ENCODE results near the gene MTX1.
"Not testable (repeated sequence)": the region's sequence is repeated elsewhere in the genome, so short reads cannot be mapped to it uniquely, and the experiment has no call there.

MTX1 gene, protein sequence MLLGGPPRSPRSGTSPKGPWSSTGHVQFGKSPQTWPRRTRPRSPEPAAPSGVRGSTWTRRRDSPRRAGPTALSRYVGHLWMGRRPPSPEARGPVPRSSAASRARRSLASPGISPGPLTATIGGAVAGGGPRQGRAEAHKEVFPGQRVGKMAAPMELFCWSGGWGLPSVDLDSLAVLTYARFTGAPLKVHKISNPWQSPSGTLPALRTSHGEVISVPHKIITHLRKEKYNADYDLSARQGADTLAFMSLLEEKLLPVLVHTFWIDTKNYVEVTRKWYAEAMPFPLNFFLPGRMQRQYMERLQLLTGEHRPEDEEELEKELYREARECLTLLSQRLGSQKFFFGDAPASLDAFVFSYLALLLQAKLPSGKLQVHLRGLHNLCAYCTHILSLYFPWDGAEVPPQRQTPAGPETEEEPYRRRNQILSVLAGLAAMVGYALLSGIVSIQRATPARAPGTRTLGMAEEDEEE

DNA sequence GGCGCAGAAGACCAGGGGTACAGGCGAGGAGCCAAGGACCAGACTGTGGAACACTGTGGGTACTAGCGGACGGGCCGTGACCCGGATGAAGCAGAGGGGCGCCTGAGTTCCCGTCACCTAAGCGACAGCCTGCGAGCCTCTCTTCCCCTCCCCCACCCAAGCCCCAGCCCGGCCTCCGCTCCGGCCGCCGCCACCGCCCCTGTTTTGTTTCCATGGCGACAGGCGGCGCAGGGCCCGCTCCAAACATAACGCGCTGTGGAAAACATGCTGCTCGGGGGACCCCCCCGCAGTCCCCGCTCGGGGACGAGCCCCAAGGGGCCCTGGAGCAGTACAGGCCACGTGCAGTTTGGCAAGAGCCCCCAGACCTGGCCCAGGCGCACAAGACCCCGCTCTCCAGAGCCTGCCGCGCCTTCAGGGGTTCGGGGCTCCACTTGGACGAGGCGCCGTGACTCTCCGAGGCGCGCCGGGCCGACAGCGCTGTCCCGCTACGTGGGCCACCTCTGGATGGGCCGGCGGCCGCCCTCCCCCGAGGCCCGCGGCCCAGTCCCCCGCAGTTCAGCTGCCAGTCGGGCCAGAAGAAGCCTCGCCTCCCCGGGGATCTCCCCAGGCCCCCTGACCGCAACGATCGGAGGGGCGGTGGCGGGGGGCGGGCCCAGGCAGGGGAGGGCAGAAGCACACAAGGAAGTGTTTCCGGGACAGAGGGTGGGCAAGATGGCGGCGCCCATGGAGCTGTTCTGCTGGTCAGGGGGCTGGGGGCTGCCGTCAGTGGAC, at the start of gene MTX1:
MTX1 (plus strand) TSS at position 155 of the 771 bp plus-strand sequence; CDS start at position 265, 110 bp downstream.
- peak; percentile 72 to 85 for DNase-seq (ENCODE audit: low read depth in 1 of 2, low spot score in 1 of 2)

DNA sequence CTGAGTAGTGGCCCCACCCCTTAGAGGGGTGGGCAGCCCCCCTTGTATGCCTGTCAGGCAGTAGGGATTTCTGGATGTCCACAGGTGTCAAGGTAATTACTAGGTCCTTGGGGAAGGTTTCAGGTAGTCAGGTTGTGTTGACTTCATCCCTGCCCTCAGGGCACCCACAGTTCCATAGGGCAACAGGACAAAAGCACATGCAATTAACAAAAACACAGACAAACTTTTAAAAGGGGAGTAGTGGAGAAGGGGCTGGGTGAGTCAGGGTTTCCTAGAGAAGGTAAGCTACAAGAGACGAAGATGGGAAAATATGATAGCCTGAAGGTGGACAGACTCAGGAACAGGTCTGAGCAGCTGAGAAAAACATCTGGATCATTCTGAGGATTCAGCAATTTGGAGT, 49.5 kb upstream of the MTX1 start:
- no peak for DNase-seq (ENCODE audit: low read depth in 1 of 2, low spot score in 1 of 2)

DNA sequence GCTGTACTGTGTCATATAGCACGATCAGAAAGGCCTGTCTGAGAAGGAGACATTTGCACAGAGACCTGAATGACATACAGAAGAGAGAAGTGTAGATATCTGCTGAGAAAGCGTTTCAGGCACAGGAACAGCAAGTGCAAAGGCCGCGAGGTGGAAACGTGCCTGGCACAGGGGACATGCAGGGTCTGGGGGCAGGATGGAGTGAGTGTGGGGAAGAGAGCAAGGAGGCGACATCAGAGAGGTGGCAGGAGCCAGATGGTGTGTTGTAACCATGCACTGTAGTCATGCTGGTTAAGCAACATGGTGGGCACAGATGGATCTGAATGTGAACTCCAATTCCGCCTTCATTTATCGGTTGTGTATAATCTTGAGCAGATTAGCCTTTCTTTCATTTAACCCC, 48.4 kb upstream of the MTX1 start:
- DNase-seq (ENCODE audit: low read depth in 1 of 2, low spot score in 1 of 2): no peak

DNA sequence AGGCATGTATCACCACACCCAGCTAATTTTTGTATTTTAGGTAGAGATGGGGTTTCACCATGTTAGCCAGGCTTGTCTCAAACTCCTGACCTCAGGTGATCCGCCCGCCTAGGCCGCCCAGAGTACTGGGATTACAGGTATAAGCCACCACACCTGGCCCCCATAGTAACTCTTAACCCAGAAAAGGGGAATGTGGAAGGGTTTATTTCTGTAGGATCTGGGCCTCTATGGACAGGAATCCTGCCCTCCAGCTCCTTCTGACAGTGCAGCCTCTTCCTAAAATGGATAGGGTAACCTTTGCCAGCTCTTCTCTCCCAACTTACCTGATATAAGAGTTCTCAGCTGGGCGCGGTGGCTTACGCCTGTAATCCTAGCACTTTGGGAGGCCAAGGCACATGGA, 45.9 kb upstream of the MTX1 start:
- DNase-seq (ENCODE audit: low read depth in 1 of 2, low spot score in 1 of 2): not testable (repeated sequence)

DNA sequence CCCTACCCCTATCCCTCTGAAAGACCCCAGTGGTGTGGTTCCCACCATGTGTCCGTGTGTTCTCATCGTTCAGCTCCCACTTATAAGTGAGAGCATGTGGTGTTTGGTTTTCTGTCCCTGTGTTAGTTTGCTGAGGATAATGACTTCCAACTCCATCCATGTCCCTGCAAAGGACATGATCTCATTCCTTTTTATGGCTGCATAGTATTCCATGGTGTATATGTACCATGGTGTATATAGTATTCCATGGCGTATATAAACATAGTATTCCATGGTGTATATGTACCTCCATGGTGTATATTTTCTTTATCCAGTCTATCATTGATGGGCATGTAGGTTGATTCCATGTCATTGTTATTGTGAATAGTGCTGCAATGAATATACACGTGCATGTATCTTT, 44.7 kb upstream of the MTX1 start:
- DNase-seq (ENCODE audit: low read depth in 1 of 2, low spot score in 1 of 2): not testable (repeated sequence)

DNA sequence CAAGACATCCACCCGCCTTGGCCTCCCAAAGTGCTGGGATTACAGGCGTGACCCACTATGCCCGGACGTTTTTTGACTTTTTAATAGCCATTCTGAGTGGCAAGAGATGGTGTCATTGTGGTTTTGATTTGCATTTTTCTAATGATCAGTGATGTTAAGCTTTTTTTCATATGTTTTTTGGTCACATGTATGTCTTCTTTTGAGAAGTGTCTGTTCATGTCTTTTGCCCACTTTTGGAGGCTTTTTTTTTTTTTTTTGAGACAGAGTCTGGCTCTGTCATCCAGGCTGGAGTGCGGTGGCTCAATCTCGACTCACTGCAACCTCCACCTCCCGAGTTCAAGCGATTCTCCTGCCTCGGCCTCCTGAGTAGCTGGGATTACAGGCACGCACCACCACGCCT, 43.9 kb upstream of the MTX1 start:
- DNase-seq (ENCODE audit: low read depth in 1 of 2, low spot score in 1 of 2): not testable (repeated sequence)

DNA sequence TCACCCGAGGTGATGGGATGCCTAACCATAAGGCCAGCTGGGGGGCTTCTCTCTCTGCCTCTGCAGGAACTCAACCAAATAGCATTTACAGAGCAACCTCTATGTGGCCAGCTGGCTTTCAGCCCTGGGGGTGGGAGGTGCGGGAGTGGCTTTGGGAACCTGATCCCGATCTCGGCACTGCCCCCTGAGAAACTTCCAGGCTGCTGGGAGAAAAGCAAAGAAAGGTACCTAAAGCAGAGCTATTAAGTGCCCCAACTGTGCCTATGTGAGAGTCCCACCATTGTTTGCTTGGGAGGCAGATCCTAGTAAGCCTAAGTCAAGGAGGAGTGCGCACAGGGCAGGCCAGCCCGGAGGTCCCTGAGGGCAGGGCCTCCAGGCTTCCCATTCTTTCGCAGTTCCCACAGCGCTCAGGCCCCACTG, 42.4 kb upstream of the MTX1 start:
- DNase-seq (ENCODE audit: low read depth in 1 of 2, low spot score in 1 of 2): no peak

DNA sequence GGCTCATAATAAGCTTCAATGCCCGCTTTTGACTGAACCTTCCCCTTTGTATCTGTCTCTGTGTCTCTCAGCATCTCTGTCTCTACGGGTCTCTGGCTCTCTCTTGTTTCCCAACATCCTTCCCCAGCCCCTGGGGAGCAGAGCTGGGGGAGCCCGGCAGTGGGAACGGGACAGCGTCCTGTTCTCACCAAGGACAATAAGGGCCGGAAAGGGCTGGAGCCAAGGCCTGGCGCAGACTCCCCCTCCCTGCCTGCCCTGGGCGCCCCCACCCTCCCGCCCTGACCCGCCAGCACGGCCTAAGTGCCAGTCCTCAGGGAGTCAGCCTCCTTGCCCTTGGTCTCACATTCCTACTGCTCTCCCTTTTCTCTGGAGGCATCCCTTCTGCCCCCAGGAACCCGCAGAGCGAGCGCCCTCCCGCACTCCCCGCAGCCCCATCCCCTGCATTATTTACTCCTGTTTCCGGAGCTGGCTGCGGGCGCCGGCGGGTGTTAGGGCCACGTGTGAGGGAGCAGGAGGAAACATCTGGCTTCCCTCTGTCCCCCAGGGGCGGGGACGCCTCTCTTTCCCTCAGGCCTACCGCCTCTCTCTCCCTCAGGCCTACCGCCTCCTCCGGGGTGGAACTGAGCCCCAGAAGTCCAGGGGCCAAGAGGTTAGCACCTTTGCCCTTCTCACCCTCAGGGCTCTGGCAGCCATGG, 41.9 kb upstream of the MTX1 start:
- no peak for DNase-seq (ENCODE audit: low read depth in 1 of 2, low spot score in 1 of 2)

DNA sequence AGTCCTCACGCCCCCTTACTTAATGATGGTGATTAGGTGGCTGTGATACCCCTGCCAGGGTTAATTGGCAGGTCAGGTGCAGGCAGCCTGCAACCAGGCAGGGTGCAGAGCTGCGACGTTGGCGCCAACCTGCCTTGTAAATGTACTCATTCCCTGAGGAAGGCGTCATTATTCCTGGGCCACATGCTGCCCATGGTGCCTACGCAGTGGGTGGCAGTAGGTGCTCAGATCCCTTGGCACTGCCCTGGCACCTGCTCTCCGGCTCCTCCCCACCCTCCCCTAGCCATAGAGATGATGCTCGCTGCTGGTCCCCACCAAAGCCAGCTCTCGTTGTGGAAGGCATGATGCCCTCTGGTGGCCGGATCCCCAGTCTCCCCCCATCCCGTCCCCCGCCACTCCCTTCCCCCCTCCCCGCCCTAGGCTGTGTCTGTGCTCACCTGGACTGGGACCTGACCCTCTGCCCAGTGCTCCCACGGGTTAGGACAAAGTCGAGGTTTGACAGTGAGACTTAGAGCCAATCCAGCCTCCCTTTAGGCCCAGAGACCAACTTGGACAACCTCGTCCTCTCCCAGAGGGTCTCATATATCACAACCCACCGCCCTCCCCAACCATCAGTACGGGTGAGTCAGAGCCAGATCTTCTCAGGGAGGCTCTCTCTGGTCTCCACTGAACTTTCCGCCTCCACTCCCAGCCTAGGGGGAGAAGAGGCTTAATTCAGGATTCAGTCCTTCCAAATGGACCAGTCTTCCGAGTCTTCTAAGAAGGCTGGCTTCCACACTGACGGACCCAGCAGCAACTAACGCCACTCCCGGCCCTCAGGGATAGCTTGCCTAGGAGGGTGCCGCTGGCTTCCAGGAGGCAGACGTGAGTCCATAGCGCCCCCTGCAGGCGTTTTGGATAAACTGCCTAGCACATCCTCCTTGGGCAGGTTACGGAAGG, 41.1 kb upstream of the MTX1 start:
- DNase-seq (ENCODE audit: low read depth in 1 of 2, low spot score in 1 of 2): peak; percentile 73 to 82

DNA sequence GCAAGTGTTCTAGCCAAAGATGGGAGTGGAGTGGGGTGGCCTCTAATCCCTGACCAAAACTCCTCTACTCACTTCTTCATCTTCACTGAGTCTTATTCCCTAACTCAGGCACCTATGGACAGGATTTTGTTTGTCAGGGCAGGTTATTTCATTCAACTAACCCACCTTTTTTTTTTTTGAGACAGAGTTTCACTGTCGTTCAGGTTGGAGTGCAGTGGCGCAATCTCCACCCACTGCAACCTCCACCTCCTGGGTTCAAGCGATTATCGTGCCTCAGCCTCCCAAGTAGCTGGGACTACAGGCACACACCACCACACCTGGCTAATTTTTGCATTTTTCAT, 40.4 kb upstream of the MTX1 start:
- DNase-seq (ENCODE audit: low read depth in 1 of 2, low spot score in 1 of 2): not testable (repeated sequence)

DNA sequence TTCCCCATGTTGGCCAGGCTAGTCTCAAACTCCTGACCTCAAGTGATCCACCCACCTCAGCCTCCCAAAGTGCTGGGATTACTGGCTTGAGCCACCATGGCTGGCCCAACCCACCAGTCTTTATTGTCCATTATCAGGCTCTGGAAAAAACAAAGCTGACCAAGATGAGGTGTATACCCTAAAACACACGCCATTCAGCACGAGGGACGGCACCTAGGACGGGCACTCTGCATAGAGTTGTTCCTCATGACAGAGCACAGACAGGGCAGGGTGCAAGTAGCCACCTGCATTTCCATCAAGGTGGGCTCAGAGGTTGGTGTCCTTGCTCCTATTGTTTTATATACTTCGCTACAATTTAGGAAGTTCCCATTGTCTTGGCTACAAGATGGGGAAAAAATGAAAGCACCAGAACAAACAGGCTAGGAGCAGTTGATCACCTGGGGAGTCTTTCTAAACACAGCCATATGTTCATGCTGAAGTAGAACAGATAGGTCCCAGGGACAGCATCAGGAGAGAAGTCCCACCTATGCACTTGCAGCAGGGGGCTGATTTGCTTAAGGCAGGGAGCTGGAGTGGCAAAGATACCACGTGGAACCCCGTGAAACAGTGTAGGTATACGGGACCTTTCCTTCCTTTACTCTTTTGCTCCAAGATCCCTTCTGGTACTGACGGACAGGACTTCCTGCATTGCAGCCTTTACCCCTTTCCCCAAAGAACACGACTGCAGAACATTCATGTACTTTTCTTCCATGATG, 39.9 kb upstream of the MTX1 start:
- DNase-seq (ENCODE audit: low read depth in 1 of 2, low spot score in 1 of 2): no peak

DNA sequence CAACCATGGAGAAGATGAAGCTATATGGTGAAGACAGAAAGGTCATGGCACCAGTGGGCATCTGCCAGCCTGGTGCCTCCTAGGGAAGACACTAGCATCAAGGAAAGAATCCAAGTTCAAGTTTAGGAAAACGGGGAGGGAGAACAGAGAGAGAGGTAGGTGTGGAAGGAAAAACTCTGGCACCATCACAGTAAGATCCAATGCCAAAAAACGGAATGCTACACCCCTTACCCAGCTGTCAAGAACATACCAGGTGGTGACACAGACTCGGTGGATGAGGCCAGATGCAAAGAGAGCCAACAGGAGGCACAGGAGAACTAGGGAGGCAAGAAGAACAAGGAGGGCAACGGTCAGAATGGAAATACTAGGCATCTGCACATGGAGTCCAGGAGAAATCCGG, 39.0 kb upstream of the MTX1 start:
- no peak for DNase-seq (ENCODE audit: low read depth in 1 of 2, low spot score in 1 of 2)

DNA sequence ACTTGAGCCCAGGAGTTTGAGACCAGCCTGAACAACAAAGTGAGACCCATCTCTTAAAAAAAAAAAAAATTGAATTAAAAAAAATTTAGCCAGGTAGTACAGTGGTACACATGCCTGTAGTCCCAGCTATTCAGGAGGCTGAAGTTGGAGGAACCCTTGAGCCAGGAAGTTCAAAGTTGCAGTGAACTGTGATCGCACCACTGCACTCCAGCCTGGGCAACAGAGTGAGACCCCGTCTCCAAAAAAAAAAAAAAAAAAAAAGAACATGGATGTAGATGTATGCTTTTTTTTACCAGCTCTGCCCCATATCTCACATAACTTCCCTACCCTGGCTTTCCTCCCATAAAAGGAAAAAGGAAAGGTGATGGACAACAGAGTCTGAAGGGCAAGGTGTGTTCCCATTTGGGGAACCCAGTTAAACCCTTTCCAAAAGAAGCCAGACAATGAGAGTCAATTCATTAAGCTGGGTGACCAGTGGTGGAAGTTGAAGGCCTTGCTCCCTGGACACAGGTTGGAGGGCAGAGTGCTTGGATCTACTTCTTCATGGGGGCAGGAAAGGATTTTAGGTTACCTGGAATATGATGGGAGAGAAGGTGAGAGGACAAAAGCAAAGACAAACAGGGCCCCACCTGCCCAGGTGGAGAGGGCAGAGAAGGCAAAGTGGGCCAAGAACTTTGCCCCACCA, 38.3 kb upstream of the MTX1 start:
- DNase-seq (ENCODE audit: low read depth in 1 of 2, low spot score in 1 of 2): no peak

DNA sequence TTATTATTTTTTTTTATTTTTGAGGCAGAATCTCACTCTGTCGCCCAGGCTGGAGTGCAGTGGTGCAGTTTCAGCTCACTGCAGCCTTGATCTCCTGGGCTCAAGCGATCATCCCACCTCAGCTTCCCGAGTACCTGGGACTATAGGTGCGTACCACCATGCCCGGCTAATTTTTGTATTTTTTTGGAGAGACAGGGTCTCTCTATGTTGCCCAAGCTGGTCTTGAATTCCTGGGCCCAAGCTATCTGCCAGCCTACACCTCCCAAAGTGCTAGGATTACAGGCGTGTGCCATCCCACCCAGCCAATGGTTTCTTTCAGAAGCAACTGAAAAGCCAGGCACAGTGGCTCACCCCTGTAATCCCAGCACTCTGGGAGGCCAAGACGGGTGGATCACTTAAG, 37.7 kb upstream of the MTX1 start:
- no peak for DNase-seq (ENCODE audit: low read depth in 1 of 2, low spot score in 1 of 2)

DNA sequence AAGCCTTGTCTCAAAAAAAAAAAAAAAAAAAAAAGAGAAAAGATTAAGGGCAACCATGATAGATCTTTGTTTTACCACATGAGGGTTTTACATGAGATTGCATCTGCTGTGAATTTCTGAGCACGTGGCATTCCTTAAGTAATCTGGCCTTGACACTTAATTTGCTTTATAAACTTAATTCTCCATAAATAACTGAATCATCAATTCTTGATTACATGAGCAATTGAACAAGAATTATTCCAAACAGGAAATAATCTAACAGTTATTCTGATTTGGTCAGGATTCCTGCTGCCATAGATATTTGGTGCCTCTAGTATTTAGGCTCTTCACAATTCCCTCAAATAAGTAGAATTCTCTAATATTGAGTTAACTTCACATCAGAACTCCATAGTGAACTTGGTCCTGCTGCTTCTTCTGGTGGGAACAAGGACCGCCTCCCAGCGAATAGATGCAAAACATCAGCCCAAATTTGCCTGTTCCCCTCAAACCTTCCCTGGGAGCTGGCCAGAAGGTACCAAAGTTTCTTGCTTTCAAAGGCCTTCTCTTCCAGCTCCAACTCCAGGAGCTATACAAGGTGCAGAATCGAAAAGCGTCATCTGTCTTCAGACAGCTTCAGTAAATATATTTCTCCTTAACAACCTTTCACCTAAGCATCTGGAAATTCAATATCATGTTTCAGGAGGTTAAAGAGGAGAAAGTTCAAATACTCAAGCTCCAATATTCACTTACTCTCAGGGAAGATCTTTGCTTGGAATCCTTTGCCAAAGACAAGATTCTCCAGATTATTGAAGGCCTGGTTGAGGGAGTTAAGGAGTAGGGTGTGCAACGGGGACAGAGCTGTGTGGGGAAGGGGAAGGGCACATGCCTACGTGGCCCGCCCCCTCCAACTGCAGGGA, 36.4 kb upstream of the MTX1 start:
- DNase-seq (ENCODE audit: low read depth in 1 of 2, low spot score in 1 of 2): no peak

DNA sequence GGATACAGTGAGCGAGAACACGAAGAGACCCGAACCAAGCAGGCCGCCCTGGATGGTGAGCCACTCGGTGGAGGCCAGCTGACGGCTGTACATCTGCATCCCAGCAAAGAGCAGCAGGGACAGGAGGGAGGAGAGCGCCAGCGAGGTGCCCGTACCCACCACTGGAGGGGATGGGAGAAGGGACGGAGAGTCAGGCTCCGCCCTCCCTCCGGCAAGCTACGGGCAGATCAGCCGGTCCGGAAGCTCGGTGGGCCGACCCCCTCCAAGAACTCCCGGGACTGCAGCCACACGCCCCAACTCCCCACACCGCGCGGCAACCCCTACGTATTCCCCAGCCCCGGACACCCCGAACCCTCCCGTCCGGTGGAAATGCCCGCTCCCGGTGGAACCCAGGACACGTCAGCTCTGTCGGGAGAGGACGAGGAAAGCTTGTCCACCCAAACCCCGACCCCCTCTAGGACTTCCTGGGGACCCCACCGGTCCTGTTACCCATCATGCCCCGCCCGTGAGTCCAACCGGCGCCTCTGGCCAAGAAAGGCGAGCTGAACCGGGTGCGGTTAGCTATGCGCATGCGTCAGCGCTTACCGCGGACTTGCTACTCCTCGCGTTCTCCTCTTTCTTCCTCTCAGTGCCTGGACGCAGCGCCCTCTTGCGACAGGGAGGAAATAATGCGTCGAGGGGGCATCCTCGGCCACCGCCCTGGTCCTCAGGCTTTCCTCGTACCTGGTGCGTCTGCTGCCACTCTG, 35.6 kb upstream of the MTX1 start, which contains the start of gene KRTCAP2:
KRTCAP2 (minus strand) TSS at position 573 of the 746 bp plus-strand sequence; CDS start at position 493, 80 bp downstream.
- peak; percentile 92 to 93 for DNase-seq (ENCODE audit: low read depth in 1 of 2, low spot score in 1 of 2)
